ENCODE data around the gene MYL11. TPM values are rescaled to one million over a fixed set of nuclear protein-coding genes. Genes with fewer than 3 reads are reported as not detected.

Gene MYL11
- total RNA-seq, 1 experiment from 2014 or later = not detected

DNA sequence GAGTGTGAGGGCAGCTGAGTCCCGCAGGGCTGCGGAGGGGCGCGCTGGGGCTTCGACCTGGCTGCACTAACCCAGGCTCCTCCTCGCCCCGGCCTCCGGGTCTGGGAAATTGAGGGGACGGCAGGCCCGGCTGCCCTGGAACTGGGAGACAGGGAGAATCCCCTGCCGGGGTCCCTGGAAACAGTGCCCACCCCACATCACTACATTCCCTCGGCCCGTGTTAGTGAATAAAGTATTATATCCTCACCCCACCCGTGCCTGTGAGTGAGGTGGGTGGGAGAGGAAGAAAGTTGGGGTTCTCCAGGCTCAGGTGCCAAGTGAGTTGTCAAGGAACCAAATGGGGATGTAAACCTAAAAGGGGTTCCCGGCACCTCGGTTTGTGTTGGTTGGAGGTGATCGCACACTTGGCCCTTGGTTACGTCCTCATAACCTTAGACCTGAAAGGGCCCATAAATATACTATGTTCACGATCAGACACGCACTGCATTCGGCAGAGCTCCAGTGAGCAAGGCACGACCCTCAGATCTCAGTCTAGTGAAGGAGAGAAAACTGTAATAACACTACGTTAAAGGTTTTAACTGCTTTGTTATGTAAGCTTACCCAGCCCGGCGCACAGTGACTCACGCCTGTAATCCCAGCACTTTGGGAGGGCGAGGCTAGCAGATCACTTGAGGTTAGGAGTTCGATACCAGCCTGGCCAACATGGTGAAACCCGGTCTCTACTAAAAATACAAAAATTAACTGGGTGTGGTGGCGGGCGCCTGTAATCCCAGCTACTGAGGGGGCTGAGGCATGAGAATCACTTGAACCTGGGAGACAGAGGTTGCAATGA lies 44.0 kb downstream of the MYL11 start:
- no peak for DNase-seq (ENCODE audit: low read depth)

DNA sequence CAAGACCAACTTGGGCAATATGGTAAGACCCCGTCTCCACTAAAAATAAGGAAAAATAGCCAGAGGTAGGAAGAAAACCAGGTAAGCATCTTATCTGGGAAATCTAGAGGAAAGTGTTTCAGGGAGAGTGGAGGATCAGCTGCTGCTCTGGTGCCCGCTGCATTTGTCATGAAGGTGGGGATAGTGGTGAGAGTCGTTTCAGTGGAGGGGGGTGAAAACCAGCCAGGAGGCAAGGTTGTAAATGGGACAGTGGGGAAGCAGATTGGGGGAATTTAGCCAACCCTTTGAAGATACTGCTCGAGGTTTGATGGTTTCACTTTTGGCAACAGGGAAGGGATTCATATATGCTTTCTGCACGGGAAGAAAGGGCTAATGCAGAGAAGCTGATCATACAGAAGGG lies 46.4 kb downstream of the MYL11 start:
- no peak for DNase-seq (ENCODE audit: low read depth)

Other genes with a start within 250 kb of the MYL11 start
- gene CORO1A, start 191.2 kb upstream of the MYL11 start, total RNA-seq (2014; rRNA removed; shearing (Covaris generic)) = 3.4 and 4.4 TPM in 2 replicates
- gene BOLA2B, start 181.1 kb upstream of the MYL11 start, total RNA-seq (2014; rRNA removed; shearing (Covaris generic)) = 135 and 207 TPM in 2 replicates
- gene SLX1A, start 180.9 kb upstream of the MYL11 start, total RNA-seq (2014; rRNA removed; shearing (Covaris generic)) = 27.3 and 33.0 TPM in 2 replicates
- gene SULT1A3, start 175.5 kb upstream of the MYL11 start, total RNA-seq (2014; rRNA removed; shearing (Covaris generic)) = 4.2 and 6.0 TPM in 2 replicates
- gene NPIPB13, start 126.3 kb upstream of the MYL11 start, total RNA-seq (2014; rRNA removed; shearing (Covaris generic)) = 0.12 and 0.29 TPM in 2 replicates
- gene CD2BP2, start 19.5 kb upstream of the MYL11 start, total RNA-seq (2014; rRNA removed; shearing (Covaris generic)) = 20.7 and 22.8 TPM in 2 replicates
- 12.3 and 14.0 TPM in 2 replicates for gene TBC1D10B, start 4.3 kb upstream of the MYL11 start, total RNA-seq (2014; rRNA removed; shearing (Covaris generic))
- gene SEPTIN1, start 7.8 kb downstream of the MYL11 start, total RNA-seq (2014; rRNA removed; shearing (Covaris generic)) = not detected in 2 replicates
- 3.4 and 5.2 TPM in 2 replicates for gene ZNF48, start 20.6 kb downstream of the MYL11 start, total RNA-seq (2014; rRNA removed; shearing (Covaris generic))
- gene ZNF771, start 32.8 kb downstream of the MYL11 start, total RNA-seq (2014; rRNA removed; shearing (Covaris generic)) = 8.1 and 10.9 TPM in 2 replicates
- gene DCTPP1, start 55.2 kb downstream of the MYL11 start, total RNA-seq (2014; rRNA removed; shearing (Covaris generic)) = 26.8 and 32.2 TPM in 2 replicates
- gene SEPHS2, start 71.1 kb downstream of the MYL11 start, total RNA-seq (2014; rRNA removed; shearing (Covaris generic)) = 9.0 and 11.2 TPM in 2 replicates
- not detected in 2 replicates for gene ITGAL, start 97.9 kb downstream of the MYL11 start, total RNA-seq (2014; rRNA removed; shearing (Covaris generic))
- gene ZNF768, start 151.8 kb downstream of the MYL11 start, total RNA-seq (2014; rRNA removed; shearing (Covaris generic)) = 17.5 and 19.1 TPM in 2 replicates
- 5.0 and 5.6 TPM in 2 replicates for gene ZNF747, start 160.1 kb downstream of the MYL11 start, total RNA-seq (2014; rRNA removed; shearing (Covaris generic))
- gene ZNF764, start 183.6 kb downstream of the MYL11 start, total RNA-seq (2014; rRNA removed; shearing (Covaris generic)) = 3.0 and 3.6 TPM in 2 replicates
- gene ZNF688, start 196.9 kb downstream of the MYL11 start, total RNA-seq (2014; rRNA removed; shearing (Covaris generic)) = 6.4 and 6.7 TPM in 2 replicates
- 2.8 and 3.9 TPM in 2 replicates for gene ZNF785, start 210.9 kb downstream of the MYL11 start, total RNA-seq (2014; rRNA removed; shearing (Covaris generic))
- 5.6 and 6.1 TPM in 2 replicates for gene ZNF689, start 235.6 kb downstream of the MYL11 start, total RNA-seq (2014; rRNA removed; shearing (Covaris generic))

All from RPMI7951 (cell line).